B cell (primary cell): ENCODE data around the gene PSENEN. TPM values are rescaled to one million over a fixed set of nuclear protein-coding genes. Genes with fewer than 3 reads are reported as not detected.

Source experiments
- ATAC-seq: fragments of 200-7000 bp; cut with Tn5 transposase; one replicate; pipeline ENCODE4 v1.10.0; 2021; ENCODE audit warnings: low read depth, mild to moderate bottlenecking, moderate number of reproducible peaks, moderate library complexity
- CTCF ChIA-PET: fragments of 350-600 bp; sonication (Branson Sonifier 250); formaldehyde crosslinking; loops from one replicate; lab custom pipeline; 2021; ENCODE audit warnings: antibody characterized with exemption, inconsistent platforms; lab: Charles Lee
- POLR2A ChIA-PET: fragments of 350-600 bp; sonication (Branson Sonifier 250); formaldehyde crosslinking; loops from one replicate; lab custom pipeline; 2021; ENCODE audit warnings: antibody characterized with exemption; lab: Charles Lee
- DNase-seq: peaks from one replicate; pipeline ENCODE4 v3.0.0; 2013
- H2AFZ ChIP-seq: 2 replicates; pipeline ENCODE4 v1.6.1; 2012; ENCODE audit warnings: mild to moderate bottlenecking, low read depth, low read length; ENCODE audit not compliant: insufficient read depth, poor library complexity, severe bottlenecking
- H3K27ac ChIP-seq, 2 donors: 1 replicate in 1 of 2; 2 replicates in 1 of 2; pipeline ENCODE4 v1.5.1; 2012 to 2013; ENCODE audit warnings: low read length in 2 of 2, mild to moderate bottlenecking in 2 of 2, moderate library complexity in 1 of 2
- H3K27me3 ChIP-seq, 4 experiments: fragments of 200-600 bp in 1 of 4; sonication (generic) in 1 of 4; replicated peaks in 1 of 4; 1 replicate in 2 of 4; 2 replicates in 2 of 4; pipeline versions ENCODE4 v1.6.1 to v1.7.0; 2013 to 2016; ENCODE audit warnings: low read length in 3 of 4, mild to moderate bottlenecking in 2 of 4, mixed read lengths in 1 of 4, moderate library complexity in 1 of 4; ENCODE audit not compliant: insufficient read depth in 4 of 4, control insufficient read depth in 3 of 4; ENCODE audit errors: control extremely low read depth in 1 of 4
- H3K36me3 ChIP-seq, 2 experiments: replicated peaks in 1 of 2; 1 replicate in 1 of 2; 2 replicates in 1 of 2; pipeline versions ENCODE4 v1.6.1 to v1.7.1; 2013; ENCODE audit warnings: low read length in 1 of 2; ENCODE audit not compliant: insufficient read depth in 2 of 2, control insufficient read depth in 1 of 2; ENCODE audit errors: control extremely low read depth in 1 of 2, extremely low read depth in 1 of 2
- H3K4me1 ChIP-seq, 2 donors: fragments of 200-600 bp in 1 of 2; sonication (generic) in 1 of 2; 1 replicate in 1 of 2; 2 replicates in 1 of 2; pipeline versions ENCODE4 v1.5.1 to v1.6.1; 2013 to 2017; ENCODE audit warnings: low read length in 2 of 2; ENCODE audit not compliant: control insufficient read depth in 2 of 2, insufficient read depth in 2 of 2
- H3K4me2 ChIP-seq: replicated peaks from 2 replicates; pipeline ENCODE3; 2012; ENCODE audit warnings: mild to moderate bottlenecking, low read depth, low read length; ENCODE audit not compliant: poor library complexity, severe bottlenecking
- H3K4me3 ChIP-seq, 5 experiments: fragments of 200-600 bp in 1 of 5; sonication (generic) in 1 of 5; 1 replicate in 3 of 5; 2 replicates in 2 of 5; pipeline versions ENCODE4 v1.5.1 to v1.7.0; 2011 to 2016; ENCODE audit warnings: low read length in 4 of 5, mild to moderate bottlenecking in 4 of 5, low read depth in 2 of 5, control low read depth in 1 of 5, moderate library complexity in 1 of 5; ENCODE audit not compliant: insufficient read depth in 1 of 5; ENCODE audit errors: control extremely low read depth in 1 of 5, extremely low read depth in 1 of 5
- H3K79me2 ChIP-seq: fragments of 200-600 bp; sonication (generic); one replicate; pipeline ENCODE4 v1.6.0; 2016; ENCODE audit warnings: low read length; ENCODE audit not compliant: control insufficient read depth, insufficient read depth
- H3K9ac ChIP-seq: fragments of 200-600 bp; sonication (generic); 2 replicates; pipeline ENCODE4 v1.6.1; 2017; ENCODE audit warnings: mild to moderate bottlenecking, low read length, moderate library complexity
- H3K9me3 ChIP-seq, 3 donors: one replicate each; pipeline versions ENCODE4 v1.6.1 to v1.7.1; 2013; ENCODE audit warnings: low read length in 2 of 3; ENCODE audit not compliant: control insufficient read depth in 2 of 3, insufficient read depth in 1 of 3; ENCODE audit errors: control extremely low read depth in 1 of 3
- H4K20me1 ChIP-seq: 2 replicates; pipeline ENCODE4 v1.6.0; 2012; ENCODE audit warnings: mild to moderate bottlenecking, low read length; ENCODE audit not compliant: insufficient read depth, control insufficient read depth, poor library complexity, severe bottlenecking
- H3K27ac Mint-ChIP-seq: one replicate; pipeline ENCODE4 v1.8.0; 2021; ENCODE audit warnings: mixed read lengths
- H3K27me3 Mint-ChIP-seq: one replicate; pipeline ENCODE4 v1.8.0; 2021; ENCODE audit warnings: mixed read lengths
- H3K4me1 Mint-ChIP-seq: one replicate; pipeline ENCODE4 v1.8.0; 2021; ENCODE audit warnings: mixed read lengths
- H3K4me3 Mint-ChIP-seq: one replicate; pipeline ENCODE4 v1.8.0; 2021; ENCODE audit warnings: mixed read lengths
- H3K9me3 Mint-ChIP-seq: one replicate; pipeline ENCODE4 v1.8.0; 2022; ENCODE audit warnings: mixed read lengths; ENCODE audit not compliant: insufficient read depth
- EZH2 ChIP-seq: IDR thresholded peaks from 2 replicates; pipeline ENCODE4 v1.6.1; 2012; ENCODE audit warnings: borderline replicate concordance, low read depth, mild to moderate bottlenecking, moderate library complexity, low read length; ENCODE audit not compliant: insufficient read depth, poor library complexity, severe bottlenecking
- WGBS: methylation state at CpG from one replicate; pipeline ENCODE4 v1.1.5; 2013; ENCODE audit warnings: missing lambda C conversion rate; ENCODE audit not compliant: insufficient coverage; 5-methylcytosine and 5-hydroxymethylcytosine counted together
- intact Hi-C: fragments of 100-400 bp; cut with micrococcal nuclease; formaldehyde crosslinking; loops from one replicate; pipeline ENCODE4 v1.10.0; 2022
- polyA plus RNA-seq: library from polyadenylated mRNA; depleted of rRNA; stranded (reverse); fragments of >200 nt; gene quantifications from 2 replicates; pipeline ENCODE4 v1.2.3, GENCODE V29; 2012
- total RNA-seq, 2 donors: library from RNA; stranded (reverse); fragments of 120-200 nt in 1 of 2; gene quantifications; 1 replicate in 1 of 2; 2 replicates in 1 of 2; pipeline versions ENCODE4 v1.2.3 to v1.2.4, GENCODE V29; 2013 to 2022
- TF ChIP-seq, protein P1 (sequence below): fragments of 200-600 bp; IDR thresholded peaks from one replicate; pipeline ENCODE4 v1.8.0; 2022; ENCODE audit warnings: antibody characterized with exemption, mild to moderate bottlenecking

The PSENEN gene
- total and polyA plus RNA-seq, 2 donors (not counting 1 experiment from before 2014, with no cell fraction given), result 17.7 to 36.4 TPM

DNA sequence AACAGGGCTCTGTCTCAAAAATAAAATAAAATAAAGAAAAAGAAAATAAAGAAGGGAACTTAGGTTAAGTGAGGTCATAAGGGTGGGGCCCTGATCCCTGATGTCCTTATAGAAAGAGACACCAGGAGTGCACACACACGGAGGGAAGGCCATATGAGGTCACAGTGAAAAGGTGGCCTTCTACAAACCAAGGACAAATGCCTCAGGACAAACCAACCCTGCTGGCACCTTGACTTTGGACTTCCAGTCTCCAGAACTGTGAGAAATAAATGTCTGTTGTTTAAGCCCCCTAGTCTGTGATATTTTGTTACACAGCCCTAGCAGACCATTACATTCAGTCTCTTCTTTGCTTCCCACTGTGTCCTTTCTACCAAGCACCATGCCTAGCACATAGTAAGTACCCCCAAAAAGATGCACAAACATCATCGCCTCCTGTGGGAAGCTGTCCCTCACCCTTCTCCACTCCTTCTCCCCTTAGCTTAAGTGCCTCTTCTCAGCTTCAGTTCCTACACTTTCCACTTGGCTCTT, 49.5 kb upstream of the PSENEN start:
- ATAC-seq, result no peak
- H3K27ac Mint-ChIP-seq, result no peak overlapping the region

GRCh38 chr19:35696835-35697234, 48.6 kb upstream of the PSENEN start:
- Histone ChIP-seq H3K9ac (no peak overlapping the region), H4K20me1 (no peaks in the 10 kb centered on the region), H3K9me3 (no peaks in the 10 kb centered on the region), H3K36me3 (no peaks in the 10 kb centered on the region), H3K27ac (no peak overlapping the region), H3K27me3 (no peaks in the 10 kb centered on the region), H3K79me2 (no peaks in the 10 kb centered on the region), H3K4me1 (peaks cover 0 to 4% of the 10 kb centered on the region in 2 donors), H2AFZ (no peak overlapping the region), H3K4me3 (no peak overlapping the region), H3K4me2 (no peak overlapping the region)
- DNase-seq (no peak), ATAC-seq (no peak)
- POLR2A ChIA-PET, result interaction anchor here (1.2 to 2.2 kb wide), 2 partner anchors 15 to 18 kb away, joined by 6 to 7 read pairs; no protein-coding TSS in a partner anchor
- Mint-ChIP-seq H3K9me3 (no peaks in the 10 kb centered on the region), H3K4me1 (no peaks in the 10 kb centered on the region), H3K4me3 (no peak overlapping the region), H3K27me3 (no peaks in the 10 kb centered on the region), H3K27ac (no peak overlapping the region)
- TF ChIP-seq EZH2, result no peak
- TF ChIP-seq, protein P1, sequence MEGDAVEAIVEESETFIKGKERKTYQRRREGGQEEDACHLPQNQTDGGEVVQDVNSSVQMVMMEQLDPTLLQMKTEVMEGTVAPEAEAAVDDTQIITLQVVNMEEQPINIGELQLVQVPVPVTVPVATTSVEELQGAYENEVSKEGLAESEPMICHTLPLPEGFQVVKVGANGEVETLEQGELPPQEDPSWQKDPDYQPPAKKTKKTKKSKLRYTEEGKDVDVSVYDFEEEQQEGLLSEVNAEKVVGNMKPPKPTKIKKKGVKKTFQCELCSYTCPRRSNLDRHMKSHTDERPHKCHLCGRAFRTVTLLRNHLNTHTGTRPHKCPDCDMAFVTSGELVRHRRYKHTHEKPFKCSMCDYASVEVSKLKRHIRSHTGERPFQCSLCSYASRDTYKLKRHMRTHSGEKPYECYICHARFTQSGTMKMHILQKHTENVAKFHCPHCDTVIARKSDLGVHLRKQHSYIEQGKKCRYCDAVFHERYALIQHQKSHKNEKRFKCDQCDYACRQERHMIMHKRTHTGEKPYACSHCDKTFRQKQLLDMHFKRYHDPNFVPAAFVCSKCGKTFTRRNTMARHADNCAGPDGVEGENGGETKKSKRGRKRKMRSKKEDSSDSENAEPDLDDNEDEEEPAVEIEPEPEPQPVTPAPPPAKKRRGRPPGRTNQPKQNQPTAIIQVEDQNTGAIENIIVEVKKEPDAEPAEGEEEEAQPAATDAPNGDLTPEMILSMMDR, result no peak
- WGBS, result 87% methylated on average over 4 of the region's 4 CpGs
- intact Hi-C loops, result no loop called here
- CTCF ChIA-PET, result interaction anchor here (1.2 to 7.7 kb wide), 5 partner anchors 11 to 189 kb away, joined by 3 to 123 read pairs (median 4); no protein-coding TSS in a partner anchor

More for the DNA sequence above, 49.5 kb upstream of the PSENEN start:
- H3K4me2 ChIP-seq, result no peak overlapping the region
- H2AFZ ChIP-seq, result no peak overlapping the region
- ChIA-PET CTCF (interaction anchor here (1.7 to 7.7 kb wide), 3 partner anchors 12 to 24 kb away, joined by 7 to 123 read pairs (median 32); no protein-coding TSS in a partner anchor), POLR2A (interaction anchor here (1.2 to 2.2 kb wide), 2 partner anchors 16 to 18 kb away, joined by 6 to 7 read pairs; no protein-coding TSS in a partner anchor)
- H3K4me1 ChIP-seq, result no peaks in the 10 kb centered on the region
- no peaks in the 10 kb centered on the region for H4K20me1 ChIP-seq
- 100% methylated on average over 1 of the region's 2 CpGs for WGBS
- no peak for DNase-seq
- H3K79me2 ChIP-seq, result no peaks in the 10 kb centered on the region
- H3K4me3 Mint-ChIP-seq, result no peak overlapping the region
- H3K27ac ChIP-seq, result no peak overlapping the region
- no peak for TF ChIP-seq EZH2
- TF ChIP-seq, protein P1, result no peak
- H3K27me3 ChIP-seq, result no peaks in the 10 kb centered on the region
- intact Hi-C loops, result no loop called here
- H3K9me3 Mint-ChIP-seq, result no peaks in the 10 kb centered on the region
- no peak overlapping the region for H3K9ac ChIP-seq
- no peaks in the 10 kb centered on the region for H3K27me3 Mint-ChIP-seq
- no peak overlapping the region for H3K4me3 ChIP-seq
- no peaks in the 10 kb centered on the region for H3K9me3 ChIP-seq
- H3K36me3 ChIP-seq, result no peaks in the 10 kb centered on the region
- no peaks in the 10 kb centered on the region for H3K4me1 Mint-ChIP-seq
